Heart left ventricle (tissue), 13 donors: ENCODE measurements around the gene RINT1.

Experiments
- CTCF ChIP-seq, 12 donors: fragments of 200-600 bp; sonication (generic) in 4 of 12; IDR thresholded peaks; one replicate each; pipeline versions ENCODE4 v1.5.0 to v1.8.0; 2018 to 2022; ENCODE audit warnings: antibody characterized with exemption in 12 of 12, mild to moderate bottlenecking in 5 of 12
- POLR2A ChIP-seq, 2 donors: fragments of 450-650 bp; IDR thresholded peaks; one replicate each; pipeline ENCODE4 v1.6.1; 2017; ENCODE audit warnings: antibody characterized with exemption in 2 of 2, mild to moderate bottlenecking in 2 of 2, moderate library complexity in 2 of 2
- donor health status: ischemic (EF 13 %, LVEDD 7.1; RV severe dilation, severe dysfunction).
- donor health status: DM: no; HTN: yes; CAD: no.
- donor health status: DM: no; HTN: no; CAD: no.
- donor health status: ischemic (EF 25% LVEDD 6.9; RV normal size, moderate dysfunction).
- donor health status: ischemic (EF 25% LVEDD 5.7; RV mildly dilated, moderate dysfunction).
- donor health status: ischemic (EF 35%, LVEDD 5.7; RV mildly dilated, moderate dysfunction).
- donor health status: nonischemic (EF 11% LVEDD 7.7; RV severe dilation, severe dysfunction).
- donor health status: DM: yes; HTN: yes; CAD: no.
- donor health status: PGD.
- donor health status: ischemic (EF 29% LVEDD 5.4; RV normal size, mild dysfunction).
- donor health status: nonischemic (EF 23%, LVEDD 6.1; RV moderate dilation, normal function).

GRCh38 chr7:105580022-105580740 is 48.2 kb downstream of the RINT1 start:
- TF ChIP-seq CTCF (IDR thresholded peaks at IDR 0.05) (no peak), POLR2A (IDR thresholded peaks at IDR 0.05) (no peak)
